ENCODE data around the gene BPIFB2. TPM values are rescaled to one million over a fixed set of nuclear protein-coding genes. Genes with fewer than 3 reads are reported as not detected.

Gene BPIFB2
- total RNA-seq, 1 experiment from 2014 or later = 0.15 TPM

DNA sequence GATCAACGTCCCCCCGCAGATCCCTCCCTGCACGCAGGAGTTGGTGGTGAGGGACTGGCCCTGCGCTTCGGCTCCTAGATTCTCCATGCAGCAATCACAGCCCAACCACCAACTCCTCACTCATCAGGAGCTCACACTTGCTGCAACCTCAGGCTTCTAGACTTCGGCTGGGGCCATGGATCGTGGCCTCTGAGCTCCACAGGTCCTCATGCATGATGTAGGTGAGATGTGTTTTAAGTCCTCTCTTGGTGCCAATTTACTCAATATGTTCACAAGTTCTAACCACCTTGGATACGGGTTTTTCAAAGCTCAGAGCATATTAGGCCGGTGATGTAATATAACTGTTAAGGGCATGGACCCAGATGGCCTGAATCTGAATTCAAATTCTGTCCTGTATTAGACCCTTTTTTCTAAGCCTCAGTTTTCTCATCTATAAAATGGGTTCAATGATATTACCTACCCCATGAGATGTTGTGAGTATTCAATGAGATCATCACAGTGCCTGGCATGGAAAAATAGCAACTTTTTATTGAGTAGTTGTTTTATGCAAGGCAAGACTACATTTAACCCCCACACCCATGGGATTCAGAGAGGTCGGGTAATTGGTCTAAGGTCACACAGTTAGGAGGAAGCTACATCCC lies 34.3 kb upstream of the BPIFB2 start:
- no peaks in the 10 kb centered on the region for H3K27me3 ChIP-seq (ENCODE audit: insufficient read depth, low read length)
- POLR2A ChIA-PET = no interaction called here
- RAD21 ChIA-PET (ENCODE audit: low non-redundant PET in 1 of 2, low total read pairs in 2 of 2, uncharacterized antibody in 2 of 2, unreplicated experiment in 2 of 2) = no interaction called here
- CTCF ChIA-PET = no interaction called here
- H3K9me2 ChIP-seq (ENCODE audit: insufficient read depth) = no peaks in the 10 kb centered on the region
- intact Hi-C loops (cut with micrococcal nuclease) = no loop called here
- no peaks in the 10 kb centered on the region for H4K20me1 ChIP-seq (ENCODE audit: insufficient read depth)
- H3K27ac ChIP-seq (ENCODE audit: low read depth, low read length) = no peak overlapping the region
- TF ChIP-seq ELF1 (IDR thresholded peaks at IDR 0.05; ENCODE audit: borderline replicate concordance, low read depth) (no peak), TCF7L2 (IDR thresholded peaks at IDR 0.05; ENCODE audit: borderline replicate concordance, extremely low read depth, insufficient read depth, insufficient read length) (no peak), POLR2AphosphoS5 (IDR thresholded peaks at IDR 0.05; ENCODE audit: low read depth, low read length) (no peak), JUND (IDR thresholded peaks at IDR 0.05) (no peak), CBX3 (IDR thresholded peaks at IDR 0.05; ENCODE audit: low read depth) (no peak), ZNF274 (IDR thresholded peaks at IDR 0.05; ENCODE audit: low read depth, low read length) (no peak), ZFX (IDR thresholded peaks at IDR 0.05) (no peak), CEBPB (IDR thresholded peaks at IDR 0.05; ENCODE audit: low read depth) (no peak), FOSL1 (IDR thresholded peaks at IDR 0.05; ENCODE audit: low read depth) (no peak), YY1 (IDR thresholded peaks at IDR 0.05; ENCODE audit: extremely low read depth, insufficient replicate concordance, low read depth, low read length) (no peak), EGR1 (IDR thresholded peaks at IDR 0.05; ENCODE audit: low read depth) (no peak), SP1 (IDR thresholded peaks at IDR 0.05; ENCODE audit: low read depth) (no peak), RAD21 (IDR thresholded peaks at IDR 0.05; ENCODE audit: low read depth) (no peak), EZH2phosphoT487 (IDR thresholded peaks at IDR 0.05; ENCODE audit: borderline replicate concordance) (no peak), SRF (IDR thresholded peaks at IDR 0.05; ENCODE audit: low read depth) (no peak)
- TF ChIP-seq, protein P1, sequence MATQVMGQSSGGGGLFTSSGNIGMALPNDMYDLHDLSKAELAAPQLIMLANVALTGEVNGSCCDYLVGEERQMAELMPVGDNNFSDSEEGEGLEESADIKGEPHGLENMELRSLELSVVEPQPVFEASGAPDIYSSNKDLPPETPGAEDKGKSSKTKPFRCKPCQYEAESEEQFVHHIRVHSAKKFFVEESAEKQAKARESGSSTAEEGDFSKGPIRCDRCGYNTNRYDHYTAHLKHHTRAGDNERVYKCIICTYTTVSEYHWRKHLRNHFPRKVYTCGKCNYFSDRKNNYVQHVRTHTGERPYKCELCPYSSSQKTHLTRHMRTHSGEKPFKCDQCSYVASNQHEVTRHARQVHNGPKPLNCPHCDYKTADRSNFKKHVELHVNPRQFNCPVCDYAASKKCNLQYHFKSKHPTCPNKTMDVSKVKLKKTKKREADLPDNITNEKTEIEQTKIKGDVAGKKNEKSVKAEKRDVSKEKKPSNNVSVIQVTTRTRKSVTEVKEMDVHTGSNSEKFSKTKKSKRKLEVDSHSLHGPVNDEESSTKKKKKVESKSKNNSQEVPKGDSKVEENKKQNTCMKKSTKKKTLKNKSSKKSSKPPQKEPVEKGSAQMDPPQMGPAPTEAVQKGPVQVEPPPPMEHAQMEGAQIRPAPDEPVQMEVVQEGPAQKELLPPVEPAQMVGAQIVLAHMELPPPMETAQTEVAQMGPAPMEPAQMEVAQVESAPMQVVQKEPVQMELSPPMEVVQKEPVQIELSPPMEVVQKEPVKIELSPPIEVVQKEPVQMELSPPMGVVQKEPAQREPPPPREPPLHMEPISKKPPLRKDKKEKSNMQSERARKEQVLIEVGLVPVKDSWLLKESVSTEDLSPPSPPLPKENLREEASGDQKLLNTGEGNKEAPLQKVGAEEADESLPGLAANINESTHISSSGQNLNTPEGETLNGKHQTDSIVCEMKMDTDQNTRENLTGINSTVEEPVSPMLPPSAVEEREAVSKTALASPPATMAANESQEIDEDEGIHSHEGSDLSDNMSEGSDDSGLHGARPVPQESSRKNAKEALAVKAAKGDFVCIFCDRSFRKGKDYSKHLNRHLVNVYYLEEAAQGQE (IDR thresholded peaks at IDR 0.05; ENCODE audit: low read depth) = no peak
- TF ChIP-seq, protein P2, sequence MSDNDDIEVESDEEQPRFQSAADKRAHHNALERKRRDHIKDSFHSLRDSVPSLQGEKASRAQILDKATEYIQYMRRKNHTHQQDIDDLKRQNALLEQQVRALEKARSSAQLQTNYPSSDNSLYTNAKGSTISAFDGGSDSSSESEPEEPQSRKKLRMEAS (IDR thresholded peaks at IDR 0.05) = no peak
- TF ChIP-seq, protein P3, sequence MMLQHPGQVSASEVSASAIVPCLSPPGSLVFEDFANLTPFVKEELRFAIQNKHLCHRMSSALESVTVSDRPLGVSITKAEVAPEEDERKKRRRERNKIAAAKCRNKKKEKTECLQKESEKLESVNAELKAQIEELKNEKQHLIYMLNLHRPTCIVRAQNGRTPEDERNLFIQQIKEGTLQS (IDR thresholded peaks at IDR 0.05) = no peak
- TF ChIP-seq, protein P4, sequence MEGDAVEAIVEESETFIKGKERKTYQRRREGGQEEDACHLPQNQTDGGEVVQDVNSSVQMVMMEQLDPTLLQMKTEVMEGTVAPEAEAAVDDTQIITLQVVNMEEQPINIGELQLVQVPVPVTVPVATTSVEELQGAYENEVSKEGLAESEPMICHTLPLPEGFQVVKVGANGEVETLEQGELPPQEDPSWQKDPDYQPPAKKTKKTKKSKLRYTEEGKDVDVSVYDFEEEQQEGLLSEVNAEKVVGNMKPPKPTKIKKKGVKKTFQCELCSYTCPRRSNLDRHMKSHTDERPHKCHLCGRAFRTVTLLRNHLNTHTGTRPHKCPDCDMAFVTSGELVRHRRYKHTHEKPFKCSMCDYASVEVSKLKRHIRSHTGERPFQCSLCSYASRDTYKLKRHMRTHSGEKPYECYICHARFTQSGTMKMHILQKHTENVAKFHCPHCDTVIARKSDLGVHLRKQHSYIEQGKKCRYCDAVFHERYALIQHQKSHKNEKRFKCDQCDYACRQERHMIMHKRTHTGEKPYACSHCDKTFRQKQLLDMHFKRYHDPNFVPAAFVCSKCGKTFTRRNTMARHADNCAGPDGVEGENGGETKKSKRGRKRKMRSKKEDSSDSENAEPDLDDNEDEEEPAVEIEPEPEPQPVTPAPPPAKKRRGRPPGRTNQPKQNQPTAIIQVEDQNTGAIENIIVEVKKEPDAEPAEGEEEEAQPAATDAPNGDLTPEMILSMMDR (IDR thresholded peaks at IDR 0.05 in 2 of 3, conservative IDR thresholded peaks at IDR 0.05 in 1 of 3; ENCODE audit: borderline replicate concordance in 1 of 3, insufficient read depth in 1 of 3, low read depth in 2 of 3, low read length in 2 of 3) = no peak
- TF ChIP-seq, protein P5, sequence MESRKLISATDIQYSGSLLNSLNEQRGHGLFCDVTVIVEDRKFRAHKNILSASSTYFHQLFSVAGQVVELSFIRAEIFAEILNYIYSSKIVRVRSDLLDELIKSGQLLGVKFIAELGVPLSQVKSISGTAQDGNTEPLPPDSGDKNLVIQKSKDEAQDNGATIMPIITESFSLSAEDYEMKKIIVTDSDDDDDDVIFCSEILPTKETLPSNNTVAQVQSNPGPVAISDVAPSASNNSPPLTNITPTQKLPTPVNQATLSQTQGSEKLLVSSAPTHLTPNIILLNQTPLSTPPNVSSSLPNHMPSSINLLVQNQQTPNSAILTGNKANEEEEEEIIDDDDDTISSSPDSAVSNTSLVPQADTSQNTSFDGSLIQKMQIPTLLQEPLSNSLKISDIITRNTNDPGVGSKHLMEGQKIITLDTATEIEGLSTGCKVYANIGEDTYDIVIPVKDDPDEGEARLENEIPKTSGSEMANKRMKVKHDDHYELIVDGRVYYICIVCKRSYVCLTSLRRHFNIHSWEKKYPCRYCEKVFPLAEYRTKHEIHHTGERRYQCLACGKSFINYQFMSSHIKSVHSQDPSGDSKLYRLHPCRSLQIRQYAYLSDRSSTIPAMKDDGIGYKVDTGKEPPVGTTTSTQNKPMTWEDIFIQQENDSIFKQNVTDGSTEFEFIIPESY (IDR thresholded peaks at IDR 0.05; ENCODE audit: extremely low read depth, insufficient replicate concordance, low read length) = no peak
- H3K36me3 ChIP-seq (ENCODE audit: control insufficient read depth in 1 of 2, insufficient read depth in 2 of 2, low read length in 2 of 2) = no peaks in the 10 kb centered on the region
- no peak overlapping the region for H3K4me3 ChIP-seq (replicated peaks in 1 of 2; ENCODE audit: low read depth in 1 of 2, low read length in 2 of 2)
- no peak overlapping the region for H2AFZ ChIP-seq (ENCODE audit: low read depth, low read length, poor library complexity, severe bottlenecking)
- no peak overlapping the region for H3K9ac ChIP-seq (ENCODE audit: low read length)
- H3K9me3 ChIP-seq (ENCODE audit: control insufficient read depth in 1 of 2, insufficient read depth in 1 of 2, low read depth in 1 of 2, low read length in 2 of 2) = no peaks in the 10 kb centered on the region
- DNase-seq (ENCODE audit: low read depth, low spot score) (no peak), ATAC-seq (no peak)
- H3K4me1 ChIP-seq (ENCODE audit: control insufficient read depth in 1 of 2, insufficient read depth in 2 of 2, low read length in 2 of 2) = no peaks in the 10 kb centered on the region
- no peaks in the 10 kb centered on the region for H3K79me2 ChIP-seq (ENCODE audit: insufficient read depth, low read length)
- no TSS peak for BruUV-seq (replicated peaks)
- H3K4me2 ChIP-seq (ENCODE audit: low read length) = no peak overlapping the region

Measured in HCT116 (cell line).